ENCODE measurements around the gene DLL1. TPM values are rescaled to one million over a fixed set of nuclear protein-coding genes. Genes with fewer than 3 reads are reported as not detected.

Gene DLL1
- polyA plus RNA-seq, 3 donors: 0.17 TPM; not detected in 2

GRCh38 chr6:170329321-170329720 is 38.4 kb upstream of the DLL1 start:
- no peak overlapping the region for H3K4me3 Mint-ChIP-seq
- TF ChIP-seq CTCF (IDR thresholded peaks at IDR 0.05): no peak
- intact Hi-C loops (cut with micrococcal nuclease): no loop called here
- Histone ChIP-seq H3K9ac (ENCODE audit: insufficient read depth, low read length, poor library complexity, severe bottlenecking) (no peak overlapping the region), H3K9me3 (replicated peaks in 1 of 2; ENCODE audit: control insufficient read depth in 1 of 2, insufficient read depth in 1 of 2, low read length in 2 of 2) (no peaks in the 10 kb centered on the region), H3K4me2 (replicated peaks; ENCODE audit: extremely low read depth, low read length, poor library complexity, severe bottlenecking) (no peak overlapping the region), H3K4me1 (ENCODE audit: control insufficient read depth in 1 of 2, insufficient read depth in 2 of 2, low read length in 2 of 2) (no peaks in the 10 kb centered on the region), H3K79me2 (ENCODE audit: insufficient read depth, low read length) (no peaks in the 10 kb centered on the region), H3K27me3 (ENCODE audit: control insufficient read depth in 2 of 2, insufficient read depth in 2 of 2, low read length in 2 of 2) (no peaks in the 10 kb centered on the region), H3K36me3 (replicated peaks in 1 of 2; ENCODE audit: control insufficient read depth in 1 of 2, insufficient read depth in 2 of 2, low read length in 2 of 2) (peaks cover 80 to 98% of the 10 kb centered on the region in 2 donors), H3K27ac (ENCODE audit: low read depth in 1 of 2, low read length in 2 of 2) (no peak overlapping the region), H3K4me3 (replicated peaks in 1 of 3; ENCODE audit: low read depth in 2 of 3, low read length in 3 of 3) (no peak overlapping the region), H4K20me1 (ENCODE audit: insufficient read depth, low read length) (peaks cover 33% of the 10 kb centered on the region), H2AFZ (ENCODE audit: insufficient read depth, low read depth, low read length, poor library complexity, severe bottlenecking) (no peak overlapping the region)
- H3K27ac Mint-ChIP-seq: peak overlapping the region in 2 of 7 donors; percentile 20 to 69
- H3K4me1 Mint-ChIP-seq: no peaks in the 10 kb centered on the region
- no peaks in the 10 kb centered on the region for H3K9me3 Mint-ChIP-seq
- DNase-seq: no peak
- 82% methylated on average over 2 of the region's 8 CpGs for WGBS (ENCODE audit: insufficient coverage)
- no peaks in the 10 kb centered on the region for H3K27me3 Mint-ChIP-seq (ENCODE audit: low read depth in 3 of 3)
- H3K36me3 Mint-ChIP-seq: peaks cover 74 to 92% of the 10 kb centered on the region in 2 donors

- H3K9ac ChIP-seq (ENCODE audit: insufficient read depth, low read length, poor library complexity, severe bottlenecking): no peak overlapping the region
- Mint-ChIP-seq H3K4me1 (peaks cover 14% of the 10 kb centered on the region), H3K4me3 (no peak overlapping the region), H3K27me3 (ENCODE audit: low read depth in 3 of 3) (peaks cover 0 to 2% (median 0%) of the 10 kb centered on the region in 3 donors), H3K9me3 (no peaks in the 10 kb centered on the region), H3K36me3 (peaks cover 53 to 54% of the 10 kb centered on the region in 2 donors), H3K27ac (no peak overlapping the region)
- 53% methylated on average over 3 of the region's 5 CpGs for WGBS (ENCODE audit: insufficient coverage)
- intact Hi-C loops (cut with micrococcal nuclease): no loop called here
- no peak overlapping the region for H3K27ac ChIP-seq (ENCODE audit: low read depth in 1 of 2, low read length in 2 of 2)
- peaks cover 48% of the 10 kb centered on the region for H3K79me2 ChIP-seq (ENCODE audit: insufficient read depth, low read length)
- no peak overlapping the region for H3K4me2 ChIP-seq (replicated peaks; ENCODE audit: extremely low read depth, low read length, poor library complexity, severe bottlenecking)
- no peak overlapping the region for H2AFZ ChIP-seq (ENCODE audit: insufficient read depth, low read depth, low read length, poor library complexity, severe bottlenecking)
- H4K20me1 ChIP-seq (ENCODE audit: insufficient read depth, low read length): peaks cover 91% of the 10 kb centered on the region
- H3K36me3 ChIP-seq (replicated peaks in 1 of 2; ENCODE audit: control insufficient read depth in 1 of 2, insufficient read depth in 2 of 2, low read length in 2 of 2): peaks cover 27 to 66% of the 10 kb centered on the region in 2 donors
- no peak for DNase-seq
- no peaks in the 10 kb centered on the region for H3K9me3 ChIP-seq (replicated peaks in 1 of 2; ENCODE audit: control insufficient read depth in 1 of 2, insufficient read depth in 1 of 2, low read length in 2 of 2)
- H3K4me1 ChIP-seq (ENCODE audit: control insufficient read depth in 1 of 2, insufficient read depth in 2 of 2, low read length in 2 of 2): no peaks in the 10 kb centered on the region
- no peaks in the 10 kb centered on the region for H3K27me3 ChIP-seq (ENCODE audit: control insufficient read depth in 2 of 2, insufficient read depth in 2 of 2, low read length in 2 of 2)
- no peak overlapping the region for H3K4me3 ChIP-seq (replicated peaks in 1 of 3; ENCODE audit: low read depth in 2 of 3, low read length in 3 of 3)
- TF ChIP-seq CTCF (IDR thresholded peaks at IDR 0.05): no peak
Observed at GRCh38 chr6:170317718-170318117, 26.8 kb upstream of the DLL1 start.
